Muscle of back (tissue), 11 donors: ENCODE results near the gene NAA30. TPM values are rescaled to one million over a fixed set of nuclear protein-coding genes. Genes with fewer than 3 reads are reported as not detected.

Experiments used
- DNase-seq, 3 donors: peaks; one replicate each; pipeline versions ENCODE4 v3.0.0 to v3.0.0-alpha.2; 2013
- polyA plus RNA-seq, 10 donors: library from polyadenylated mRNA; unstranded; fragments of 120-200 nt; gene quantifications; one replicate each; pipeline ENCODE4 v1.2.1, GENCODE V29; 2013; ENCODE audit not compliant: insufficient read length in 10 of 10

The NAA30 gene
- polyA plus RNA-seq, 10 donors, result 18.7 to 29.5 (median 23.7) TPM

DNA sequence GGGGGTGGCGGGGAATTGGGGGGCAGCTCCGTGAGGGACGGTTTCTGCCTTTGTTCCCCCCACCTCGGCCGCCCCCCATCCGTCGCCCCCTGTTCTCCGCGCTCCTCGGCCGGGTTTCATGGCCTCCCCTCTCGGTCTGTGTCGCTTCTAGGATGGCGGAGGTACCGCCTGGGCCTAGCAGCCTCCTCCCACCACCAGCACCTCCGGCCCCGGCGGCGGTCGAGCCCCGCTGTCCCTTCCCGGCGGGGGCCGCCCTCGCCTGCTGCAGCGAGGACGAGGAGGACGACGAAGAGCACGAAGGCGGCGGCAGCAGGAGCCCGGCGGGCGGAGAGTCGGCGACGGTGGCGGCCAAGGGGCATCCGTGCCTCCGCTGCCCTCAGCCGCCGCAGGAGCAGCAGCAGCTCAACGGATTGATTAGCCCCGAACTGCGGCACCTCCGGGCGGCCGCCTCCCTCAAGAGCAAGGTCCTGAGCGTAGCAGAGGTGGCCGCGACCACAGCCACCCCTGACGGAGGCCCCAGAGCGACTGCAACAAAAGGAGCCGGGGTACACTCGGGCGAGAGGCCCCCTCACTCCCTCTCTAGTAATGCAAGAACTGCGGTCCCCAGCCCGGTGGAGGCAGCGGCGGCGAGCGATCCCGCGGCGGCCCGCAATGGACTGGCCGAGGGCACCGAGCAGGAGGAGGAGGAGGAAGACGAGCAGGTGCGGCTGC is 575 bp downstream of the NAA30 start:
- peak; percentile 30 to 89 (median 59) for DNase-seq

DNA sequence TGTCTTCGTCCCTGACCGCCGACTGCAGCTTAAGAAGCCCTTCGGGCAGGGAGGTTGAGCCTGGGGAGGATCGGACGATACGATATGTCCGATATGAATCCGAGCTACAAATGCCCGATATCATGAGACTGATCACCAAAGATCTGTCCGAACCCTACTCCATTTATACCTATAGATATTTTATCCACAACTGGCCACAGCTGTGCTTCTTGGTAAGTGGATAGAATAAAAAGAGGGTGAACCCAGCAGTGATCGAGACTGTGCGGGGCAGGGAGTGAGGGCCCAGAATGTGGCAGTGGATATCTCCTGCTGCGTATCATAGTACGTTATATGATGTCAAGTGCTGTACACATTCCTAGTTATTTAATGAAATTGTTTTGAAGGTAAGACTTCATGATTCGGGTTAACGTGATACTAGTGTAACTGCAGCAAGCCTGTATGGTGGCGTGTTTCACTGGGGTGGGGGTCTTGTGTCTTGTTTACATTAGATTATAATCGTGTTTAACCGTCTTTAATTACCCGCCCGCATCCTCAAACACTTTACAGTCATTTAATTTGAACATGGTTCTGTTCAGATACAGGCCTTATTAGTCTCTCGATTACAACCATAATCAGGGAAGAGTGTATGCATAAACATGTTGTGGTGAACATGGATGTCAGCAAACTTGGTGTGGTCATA is 1.3 kb downstream of the NAA30 start:
- DNase-seq, result no peak

- DNase-seq, result no peak
Observed at GRCh38 chr14:57392830-57393229, 2.4 kb downstream of the NAA30 start.

GRCh38 chr14:57400556-57401494 is 10.4 kb downstream of the NAA30 start:
- DNase-seq, result no peak

DNA sequence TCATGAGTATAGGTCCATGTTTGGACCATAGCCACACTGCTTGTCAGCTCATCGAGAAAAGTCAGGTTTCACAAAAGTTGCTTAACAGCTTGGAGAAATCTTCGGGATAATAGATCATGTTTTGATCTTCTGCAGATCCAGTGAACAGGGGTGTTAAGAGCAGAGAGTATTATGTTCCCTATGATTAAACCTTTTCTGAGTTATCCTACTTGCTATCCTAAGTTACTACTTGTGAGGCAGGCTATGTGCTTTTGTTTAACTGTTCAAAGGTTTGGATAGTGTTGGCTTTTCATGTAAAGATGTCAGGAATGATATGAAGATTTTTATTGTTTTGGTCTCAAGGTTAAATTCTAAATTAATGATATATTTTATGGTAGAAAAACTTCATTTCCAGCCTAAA is 11.1 kb downstream of the NAA30 start:
- DNase-seq, result no peak

- no peak for DNase-seq
Observed at GRCh38 chr14:57402173-57402852, 11.9 kb downstream of the NAA30 start.

- DNase-seq, result no peak
Observed at GRCh38 chr14:57403521-57403864, 13.1 kb downstream of the NAA30 start.

- no peak for DNase-seq
Observed at GRCh38 chr14:57405562-57405961, 15.2 kb downstream of the NAA30 start.

- no peak for DNase-seq
Observed at GRCh38 chr14:57408037-57408436, 17.7 kb downstream of the NAA30 start.

DNA sequence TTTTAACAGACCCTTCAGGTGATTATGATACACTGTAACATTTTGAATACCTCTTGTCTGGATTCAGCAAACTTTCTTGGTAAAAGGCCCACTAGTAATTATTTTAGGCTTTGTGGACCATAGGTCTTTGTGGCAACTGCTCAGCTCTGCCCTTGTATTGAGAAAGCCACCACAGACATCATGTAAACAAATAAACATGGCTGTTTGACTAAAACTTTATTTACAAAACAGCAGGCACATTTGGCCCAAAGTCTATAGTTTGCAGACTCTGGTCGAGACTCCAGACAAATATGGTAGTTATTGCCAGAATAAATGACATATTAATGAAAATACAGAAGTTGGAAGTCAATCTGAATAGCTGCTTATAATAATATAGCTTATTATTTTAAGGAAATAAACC is 18.2 kb downstream of the NAA30 start:
- no peak for DNase-seq

DNA sequence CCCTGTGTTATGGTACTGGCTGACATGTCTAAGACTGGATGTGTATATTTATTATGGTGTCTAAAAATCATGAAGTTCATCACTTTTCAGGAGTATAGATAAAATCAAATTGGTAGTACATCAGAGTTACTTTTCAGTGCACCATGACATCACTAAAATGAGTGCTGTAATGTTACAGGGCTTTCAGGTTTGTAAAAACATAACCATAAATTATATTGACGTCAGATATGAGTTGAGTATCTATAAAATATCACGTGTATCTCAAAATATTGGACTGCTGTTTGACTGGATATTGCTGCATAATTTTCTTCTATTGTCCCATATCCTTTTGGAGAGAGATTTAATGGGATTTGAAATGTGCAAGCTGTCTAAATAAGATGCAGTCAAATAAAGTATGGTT is 22.0 kb downstream of the NAA30 start:
- no peak for DNase-seq

GRCh38 chr14:57413849-57414248 is 23.5 kb downstream of the NAA30 start:
- DNase-seq, result no peak

- no peak for DNase-seq
Observed at GRCh38 chr14:57417228-57417627, 26.8 kb downstream of the NAA30 start.

DNA sequence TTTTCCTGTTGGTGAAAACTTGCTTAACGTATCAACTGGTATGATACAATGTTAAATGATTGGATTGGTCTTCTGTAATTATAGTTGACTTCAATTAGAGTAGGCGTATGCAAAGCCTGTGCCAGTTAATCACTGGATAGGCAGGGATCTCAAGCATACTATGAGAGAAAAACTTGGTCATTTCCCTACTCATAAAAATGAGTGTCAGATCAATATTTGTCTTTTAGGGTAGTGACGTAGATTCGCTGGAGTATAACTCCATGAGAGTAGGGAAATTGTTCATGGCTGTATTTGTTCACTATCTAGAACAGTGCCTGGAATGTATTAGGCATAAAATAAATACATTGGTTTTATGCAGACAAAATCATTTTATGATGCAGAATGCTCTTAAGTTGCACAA is 28.6 kb downstream of the NAA30 start:
- no peak for DNase-seq

DNA sequence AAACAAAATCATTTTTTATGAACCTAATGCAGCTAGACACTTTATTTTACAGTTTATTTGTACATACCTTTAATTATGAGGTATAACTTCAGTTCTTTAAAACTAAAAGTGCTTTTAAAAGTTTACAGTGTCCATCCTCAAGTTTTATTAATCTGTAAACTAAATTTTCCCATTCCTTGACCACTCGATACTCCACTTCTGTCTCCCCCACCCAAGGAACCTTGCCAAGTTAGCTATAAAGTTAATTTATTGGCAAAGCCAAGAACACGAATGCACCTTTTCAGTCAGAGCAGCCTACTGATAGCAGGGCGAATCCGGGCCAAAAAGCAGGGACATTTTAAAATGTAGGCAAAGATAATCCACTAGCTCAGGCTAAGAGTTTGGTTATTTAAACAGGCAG is 29.6 kb downstream of the NAA30 start:
- DNase-seq, result no peak

DNA sequence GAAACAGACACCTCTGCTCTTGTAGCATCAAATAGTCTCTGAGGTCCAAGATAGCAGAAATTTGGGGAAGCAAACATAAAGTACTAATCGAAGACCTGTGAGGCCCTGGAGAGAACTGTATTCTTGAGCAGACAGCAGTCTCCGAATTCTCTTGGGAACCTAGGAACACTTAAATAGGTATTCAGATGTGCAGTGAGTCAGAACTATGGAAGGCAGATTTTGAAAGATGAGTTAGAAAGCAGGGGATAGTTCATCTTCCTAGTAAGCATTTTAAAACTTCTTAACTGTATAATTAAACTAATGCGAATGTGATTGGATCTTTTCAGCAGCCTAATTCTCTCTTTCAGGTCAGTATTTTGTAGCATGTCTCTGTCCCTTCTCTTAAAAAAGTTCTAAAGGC is 30.6 kb downstream of the NAA30 start:
- no peak for DNase-seq

DNA sequence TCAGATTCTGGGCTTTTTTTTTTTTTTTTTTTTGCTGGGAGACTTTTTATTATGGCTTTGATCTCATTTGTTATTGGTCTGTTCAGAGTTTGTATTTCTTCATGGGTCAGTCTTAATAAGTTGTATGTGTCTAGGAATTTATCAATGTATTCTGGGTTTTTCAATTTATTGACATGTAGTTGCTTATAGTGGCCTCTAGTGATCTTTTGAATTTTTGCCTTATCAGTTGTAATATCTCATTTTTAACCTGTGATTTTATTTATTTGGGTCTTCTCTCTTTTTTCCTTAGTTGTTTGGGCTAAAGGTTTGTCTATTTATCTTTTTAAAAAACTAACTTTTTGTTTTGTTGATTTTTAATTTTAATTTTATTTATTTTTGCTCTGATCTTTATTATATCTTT is 45.5 kb downstream of the NAA30 start:
- no peak for DNase-seq

- no peak for DNase-seq
Observed at GRCh38 chr14:57461777-57462320, 71.5 kb downstream of the NAA30 start.

- DNase-seq, result no peak
Observed at GRCh38 chr14:57462551-57462950, 72.2 kb downstream of the NAA30 start.

GRCh38 chr14:57464008-57464730 is 73.8 kb downstream of the NAA30 start:
- DNase-seq, result no peak
